HEK293 (cell line): ENCODE results near the gene CEP83.

Experiments
- CTCF ChIA-PET: fragments of 350-600 bp; formaldehyde crosslinking; extraction: SDS; loops from one replicate; lab custom pipeline; 2021; ENCODE audit warnings: antibody characterized with exemption; lab: Yijun Ruan, JAX
- POLR2A ChIA-PET: fragments of 300-600 bp; formaldehyde crosslinking; extraction: SDS; loops from one replicate; lab custom pipeline; 2020; ENCODE audit warnings: antibody characterized with exemption, inconsistent platforms; lab: Yijun Ruan, JAX
- H3K27ac ChIP-seq: fragments of 200-500 bp; sonication (Bioruptor generic); 2 replicates; pipeline ENCODE4 v1.5.1; 2014; ENCODE audit warnings: low read depth, low read length, control low read depth, inconsistent platforms; ENCODE audit errors: extremely low read depth
- H3K36me3 ChIP-seq, 2 experiments: fragments of 200-500 bp in 1 of 2; sonication (Bioruptor generic) in 1 of 2; 1 replicate in 1 of 2; 2 replicates in 1 of 2; pipeline ENCODE4 v1.5.1; 2014 to 2017; ENCODE audit warnings: inconsistent platforms in 2 of 2, low read length in 2 of 2; ENCODE audit not compliant: control insufficient read depth in 2 of 2, insufficient read depth in 1 of 2
- H3K4me1 ChIP-seq: fragments of 200-500 bp; sonication (Bioruptor generic); 2 replicates; pipeline ENCODE4 v1.5.1; 2014; ENCODE audit warnings: mild to moderate bottlenecking, low read length, inconsistent platforms; ENCODE audit not compliant: control insufficient read depth, insufficient read depth
- H3K4me3 ChIP-seq: 2 replicates; pipeline ENCODE4 v1.5.1; 2011; ENCODE audit warnings: low read depth, mild to moderate bottlenecking, control low read depth, low read length, moderate library complexity
- H3K9me3 ChIP-seq: fragments of 200-500 bp; sonication (Bioruptor generic); 2 replicates; pipeline ENCODE4 v1.5.1; 2014; ENCODE audit warnings: low read depth, low read length, inconsistent platforms; ENCODE audit not compliant: control insufficient read depth, insufficient read depth
- GFI1B ChIP-seq: fragments of 450-650 bp; formaldehyde crosslinking; IDR thresholded peaks from 2 replicates; pipeline ENCODE4 v1.5.1; 2016; ENCODE audit warnings: missing biosample characterization, missing genetic modification characterization
- GLI2 ChIP-seq: fragments of 450-650 bp; formaldehyde crosslinking; IDR thresholded peaks from 2 replicates; pipeline ENCODE4; 2017; ENCODE audit warnings: missing biosample characterization, missing genetic modification characterization, low read depth, borderline replicate concordance
- GLIS1 ChIP-seq: fragments of 450-650 bp; formaldehyde crosslinking; IDR thresholded peaks from 2 replicates; pipeline ENCODE4 v1.5.1; 2016; ENCODE audit warnings: missing biosample characterization, missing genetic modification characterization
- GLIS2 ChIP-seq: fragments of 450-650 bp; formaldehyde crosslinking; IDR thresholded peaks from 2 replicates; pipeline ENCODE4 v1.5.1; 2016; ENCODE audit warnings: missing biosample characterization, missing genetic modification characterization
- IKZF3 ChIP-seq: fragments of 450-650 bp; IDR thresholded peaks from 2 replicates; pipeline ENCODE4 v1.5.0; 2018; ENCODE audit warnings: missing biosample characterization, mild to moderate bottlenecking, missing genetic modification characterization, moderate library complexity
- KLF8 ChIP-seq: fragments of 450-650 bp; formaldehyde crosslinking; IDR thresholded peaks from 2 replicates; pipeline ENCODE4 v1.5.1; 2016; ENCODE audit warnings: missing biosample characterization, missing genetic modification characterization
- YY1 ChIP-seq: fragments of 450-650 bp; formaldehyde crosslinking; IDR thresholded peaks from 2 replicates; pipeline ENCODE4 v1.5.1; 2018; ENCODE audit warnings: missing biosample characterization, missing genetic modification characterization
- YY2 ChIP-seq: fragments of 450-650 bp; formaldehyde crosslinking; IDR thresholded peaks from 2 replicates; pipeline ENCODE4 v1.5.1; 2016; ENCODE audit warnings: missing biosample characterization, missing genetic modification characterization
- ZBTB20 ChIP-seq: fragments of 450-650 bp; formaldehyde crosslinking; IDR thresholded peaks from 2 replicates; pipeline ENCODE4 v1.5.1; 2016; ENCODE audit warnings: missing biosample characterization, missing genetic modification characterization
- ZNF133 ChIP-seq: fragments of 450-650 bp; formaldehyde crosslinking; IDR thresholded peaks from 2 replicates; pipeline ENCODE4 v1.5.1; 2016; ENCODE audit warnings: missing biosample characterization, missing genetic modification characterization
- ZNF157 ChIP-seq: fragments of 450-650 bp; formaldehyde crosslinking; IDR thresholded peaks from 2 replicates; pipeline ENCODE4 v1.5.1; 2016; ENCODE audit warnings: missing biosample characterization, missing genetic modification characterization
- ZNF169 ChIP-seq: fragments of 450-650 bp; formaldehyde crosslinking; IDR thresholded peaks from 2 replicates; pipeline ENCODE4 v1.5.1; 2016; ENCODE audit warnings: missing biosample characterization, missing genetic modification characterization
- ZNF19 ChIP-seq: fragments of 450-650 bp; formaldehyde crosslinking; IDR thresholded peaks from 2 replicates; pipeline ENCODE4; 2016; ENCODE audit warnings: missing biosample characterization, missing genetic modification characterization, low read depth
- ZNF274 ChIP-seq, 2 experiments: fragments of 200-500 bp in 1 of 2; fragments of 450-650 bp in 1 of 2; sonication (Bioruptor generic) in 1 of 2; formaldehyde crosslinking in 1 of 2; IDR thresholded peaks; 2 replicates each; pipeline versions ENCODE4 v1.5.1 to v1.6.1; 2014 to 2016; ENCODE audit warnings: borderline replicate concordance in 1 of 2, inconsistent platforms in 1 of 2, low read length in 1 of 2, missing biosample characterization in 1 of 2, missing genetic modification characterization in 1 of 2
- ZNF354C ChIP-seq: fragments of 450-650 bp; formaldehyde crosslinking; IDR thresholded peaks from 2 replicates; pipeline ENCODE4 v1.5.1; 2016; ENCODE audit warnings: missing biosample characterization, missing genetic modification characterization, low read depth, borderline replicate concordance
- ZNF426 ChIP-seq: fragments of 450-650 bp; formaldehyde crosslinking; IDR thresholded peaks from 2 replicates; pipeline ENCODE4 v1.5.1; 2017; ENCODE audit warnings: missing biosample characterization, missing genetic modification characterization, mild to moderate bottlenecking, inconsistent platforms, moderate library complexity
- ZNF433 ChIP-seq: fragments of 450-650 bp; formaldehyde crosslinking; IDR thresholded peaks from 2 replicates; pipeline ENCODE4 v1.5.1; 2016; ENCODE audit warnings: missing biosample characterization, missing genetic modification characterization, low read depth
- ZNF610 ChIP-seq: fragments of 450-650 bp; formaldehyde crosslinking; IDR thresholded peaks from 2 replicates; pipeline ENCODE4 v1.5.1; 2016; ENCODE audit warnings: missing biosample characterization, missing genetic modification characterization, borderline replicate concordance
- ZNF658 ChIP-seq: fragments of 450-650 bp; formaldehyde crosslinking; IDR thresholded peaks from 2 replicates; pipeline ENCODE4; 2016; ENCODE audit warnings: missing biosample characterization, missing genetic modification characterization
- ZNF791 ChIP-seq: fragments of 450-650 bp; formaldehyde crosslinking; IDR thresholded peaks from 2 replicates; pipeline ENCODE4 v1.5.1; 2016; ENCODE audit warnings: missing biosample characterization, missing genetic modification characterization
- TF ChIP-seq, protein P1 (sequence below): fragments of 450-650 bp; formaldehyde crosslinking; IDR thresholded peaks from 2 replicates; pipeline ENCODE4 v1.5.1; 2016; ENCODE audit warnings: missing biosample characterization, missing genetic modification characterization
- TF ChIP-seq, protein P2 (sequence below): fragments of 450-650 bp; formaldehyde crosslinking; IDR thresholded peaks from 2 replicates; pipeline ENCODE4 v1.5.0; 2017; ENCODE audit warnings: missing biosample characterization, missing genetic modification characterization, borderline replicate concordance

Gene CEP83

DNA sequence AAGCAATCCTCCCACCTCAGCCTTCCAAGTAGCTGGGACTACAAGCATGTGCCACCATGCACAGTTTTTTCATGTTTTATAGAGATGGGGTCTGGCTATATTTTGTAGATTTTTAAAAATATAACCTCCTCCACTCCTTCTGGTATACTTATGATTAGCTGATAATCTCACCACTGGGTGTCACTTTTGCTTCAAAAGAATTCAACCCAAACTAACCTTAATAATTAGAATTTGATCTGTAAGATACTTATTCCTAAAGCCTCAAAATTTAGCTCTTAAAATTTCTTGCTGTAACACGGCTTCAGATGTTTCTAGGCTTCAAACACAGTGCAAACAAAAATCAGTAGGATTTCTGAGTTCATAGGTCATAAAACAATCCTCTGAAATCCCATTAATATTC lies 130.3 kb downstream of the CEP83 start (continued):
- TF ChIP-seq ZNF433 (tag by site-specific recombination): no peak
- TF ChIP-seq ZNF426: no peak
- no peak for TF ChIP-seq ZNF157 (tag by site-specific recombination)
- TF ChIP-seq ZNF610 (tag by site-specific recombination): no peak

DNA sequence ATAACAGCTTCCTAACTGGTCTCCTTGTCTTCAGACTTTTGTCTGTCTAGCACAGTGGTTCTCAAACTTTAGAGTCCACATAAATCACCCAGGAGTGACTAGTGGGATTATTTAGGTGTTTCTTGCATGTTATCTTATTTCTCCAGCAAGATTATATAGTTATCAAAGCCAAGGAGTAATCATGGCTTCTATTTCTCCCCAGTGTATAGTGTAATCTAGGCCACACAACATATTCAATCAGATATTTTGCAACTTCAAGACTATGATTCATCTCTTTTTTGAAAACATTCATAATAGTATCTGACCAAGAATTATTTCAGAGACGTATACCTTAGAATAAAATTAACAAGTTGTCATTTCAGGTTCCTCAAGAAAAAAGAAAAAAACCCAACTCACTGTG lies 131.9 kb downstream of the CEP83 start:
- CTCF ChIA-PET: no interaction called here
- Histone ChIP-seq H3K4me3 (no peak overlapping the region), H3K27ac (no peak overlapping the region), H3K36me3 (peaks cover 4 to 21% of the 10 kb centered on the region in 2 experiments), H3K4me1 (no peaks in the 10 kb centered on the region), H3K9me3 (no peaks in the 10 kb centered on the region)
- POLR2A ChIA-PET: no interaction called here
- no peak for TF ChIP-seq GFI1B (tag by site-specific recombination)
- no peak for TF ChIP-seq ZNF658 (tag by site-specific recombination)
- TF ChIP-seq, protein P1, sequence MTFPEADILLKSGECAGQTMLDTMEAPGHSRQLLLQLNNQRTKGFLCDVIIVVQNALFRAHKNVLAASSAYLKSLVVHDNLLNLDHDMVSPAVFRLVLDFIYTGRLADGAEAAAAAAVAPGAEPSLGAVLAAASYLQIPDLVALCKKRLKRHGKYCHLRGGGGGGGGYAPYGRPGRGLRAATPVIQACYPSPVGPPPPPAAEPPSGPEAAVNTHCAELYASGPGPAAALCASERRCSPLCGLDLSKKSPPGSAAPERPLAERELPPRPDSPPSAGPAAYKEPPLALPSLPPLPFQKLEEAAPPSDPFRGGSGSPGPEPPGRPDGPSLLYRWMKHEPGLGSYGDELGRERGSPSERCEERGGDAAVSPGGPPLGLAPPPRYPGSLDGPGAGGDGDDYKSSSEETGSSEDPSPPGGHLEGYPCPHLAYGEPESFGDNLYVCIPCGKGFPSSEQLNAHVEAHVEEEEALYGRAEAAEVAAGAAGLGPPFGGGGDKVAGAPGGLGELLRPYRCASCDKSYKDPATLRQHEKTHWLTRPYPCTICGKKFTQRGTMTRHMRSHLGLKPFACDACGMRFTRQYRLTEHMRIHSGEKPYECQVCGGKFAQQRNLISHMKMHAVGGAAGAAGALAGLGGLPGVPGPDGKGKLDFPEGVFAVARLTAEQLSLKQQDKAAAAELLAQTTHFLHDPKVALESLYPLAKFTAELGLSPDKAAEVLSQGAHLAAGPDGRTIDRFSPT (tag by site-specific recombination): no peak
- TF ChIP-seq GLIS2 (tag by site-specific recombination): no peak
- TF ChIP-seq ZBTB20 (tag by site-specific recombination): no peak
- no peak for TF ChIP-seq GLI2
- TF ChIP-seq, protein P2, sequence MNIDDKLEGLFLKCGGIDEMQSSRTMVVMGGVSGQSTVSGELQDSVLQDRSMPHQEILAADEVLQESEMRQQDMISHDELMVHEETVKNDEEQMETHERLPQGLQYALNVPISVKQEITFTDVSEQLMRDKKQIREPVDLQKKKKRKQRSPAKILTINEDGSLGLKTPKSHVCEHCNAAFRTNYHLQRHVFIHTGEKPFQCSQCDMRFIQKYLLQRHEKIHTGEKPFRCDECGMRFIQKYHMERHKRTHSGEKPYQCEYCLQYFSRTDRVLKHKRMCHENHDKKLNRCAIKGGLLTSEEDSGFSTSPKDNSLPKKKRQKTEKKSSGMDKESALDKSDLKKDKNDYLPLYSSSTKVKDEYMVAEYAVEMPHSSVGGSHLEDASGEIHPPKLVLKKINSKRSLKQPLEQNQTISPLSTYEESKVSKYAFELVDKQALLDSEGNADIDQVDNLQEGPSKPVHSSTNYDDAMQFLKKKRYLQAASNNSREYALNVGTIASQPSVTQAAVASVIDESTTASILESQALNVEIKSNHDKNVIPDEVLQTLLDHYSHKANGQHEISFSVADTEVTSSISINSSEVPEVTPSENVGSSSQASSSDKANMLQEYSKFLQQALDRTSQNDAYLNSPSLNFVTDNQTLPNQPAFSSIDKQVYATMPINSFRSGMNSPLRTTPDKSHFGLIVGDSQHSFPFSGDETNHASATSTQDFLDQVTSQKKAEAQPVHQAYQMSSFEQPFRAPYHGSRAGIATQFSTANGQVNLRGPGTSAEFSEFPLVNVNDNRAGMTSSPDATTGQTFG: no peak
- no peak for TF ChIP-seq ZNF19 (tag by site-specific recombination)
- TF ChIP-seq ZNF274 (IDR thresholded peaks at IDR 0.05; ENCODE audit: low read length): no peak
- no peak for TF ChIP-seq ZNF274 (tag by site-specific recombination; IDR thresholded peaks at IDR 0.05; ENCODE audit: borderline replicate concordance)
- TF ChIP-seq ZNF791 (tag by site-specific recombination): no peak
- TF ChIP-seq YY1 (tag by site-specific recombination): no peak
- TF ChIP-seq YY2 (tag by site-specific recombination): no peak
- TF ChIP-seq GLIS1 (tag by site-specific recombination): no peak
- TF ChIP-seq ZNF354C (tag by site-specific recombination): no peak

DNA sequence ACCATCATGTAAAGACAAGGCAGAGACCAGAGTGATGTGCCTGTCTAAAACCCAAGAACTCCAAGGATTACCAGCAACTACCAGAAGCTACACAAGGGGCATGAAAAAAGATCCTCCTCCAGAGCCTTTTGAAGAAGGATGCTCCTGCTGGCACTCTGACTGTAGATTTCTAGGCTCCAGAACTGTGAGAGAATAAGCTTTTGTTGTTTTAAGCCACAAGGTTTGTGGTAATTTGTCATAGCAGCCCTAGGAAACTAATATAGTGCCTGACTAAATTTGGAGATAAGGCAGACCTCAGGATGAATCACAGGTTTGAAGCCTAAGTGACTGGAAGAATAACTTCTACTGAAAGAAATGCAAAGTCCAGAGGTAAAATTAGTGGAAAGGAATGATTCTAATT lies 132.9 kb downstream of the CEP83 start:
- peaks cover 4 to 31% of the 10 kb centered on the region in 2 experiments for H3K36me3 ChIP-seq
- POLR2A ChIA-PET: no interaction called here

More for the DNA sequence above, 132.9 kb downstream of the CEP83 start:
- no peaks in the 10 kb centered on the region for H3K4me1 ChIP-seq
- TF ChIP-seq ZNF169 (no peak), KLF8 (no peak), IKZF3 (tag by site-specific recombination) (no peak), ZNF133 (tag by site-specific recombination) (no peak)
- H3K27ac ChIP-seq: no peak overlapping the region
- CTCF ChIA-PET: no interaction called here
- no peaks in the 10 kb centered on the region for H3K9me3 ChIP-seq
- no peak overlapping the region for H3K4me3 ChIP-seq
